K562 (cell line): ENCODE results near the gene SLC49A4. TPM values are rescaled to one million over a fixed set of nuclear protein-coding genes. Genes with fewer than 3 reads are reported as not detected.

Experiments used
- ATAC-seq: fragments of 200-7000 bp; cut with Tn5 transposase; 3 replicates; pipeline ENCODE4 v1.9.1; 2020; ENCODE audit warnings: moderate library complexity
- BruUV-seq: library from RNA; stranded (reverse); fragments of 400-500 nt; replicated peaks from 2 replicates; lab custom pipeline; 2021; lab: Mats Ljungman, UMichigan
- CTCF ChIA-PET: fragments of 300-600 bp; formaldehyde crosslinking; extraction: SDS; loops from one replicate; lab custom pipeline; 2021; ENCODE audit warnings: low intra/inter-chr PET ratio; lab: Yijun Ruan, JAX
- POLR2A ChIA-PET: fragments of 300-600, 350-650 bp; sonication (Branson Sonifier 250); formaldehyde crosslinking; extraction: SDS; loops from one replicate; lab custom pipeline; 2021; ENCODE audit warnings: antibody characterized with exemption, inconsistent platforms; lab: Yijun Ruan, JAX
- DNase-seq, 4 experiments: peaks; one replicate each; pipeline versions ENCODE4 v3.0.0 to v3.0.0-alpha.2; 2011 to 2018; ENCODE audit warnings: low spot score in 3 of 4, mixed read lengths in 3 of 4; ENCODE audit errors: extremely low read depth in 1 of 4
- FAIRE-seq: peaks from 2 replicates; lab custom pipeline; 2011; peaks lifted over from hg19 to GRCh38; lab: Jason Lieb, UNC
- H2AFZ ChIP-seq: 2 replicates; pipeline ENCODE4 v1.6.0; 2011; ENCODE audit warnings: low read depth, low read length, control low read depth, inconsistent platforms
- H3K27ac ChIP-seq: fragments of 200-600 bp; 3 replicates; pipeline ENCODE4 v1.8.0; 2011; ENCODE audit warnings: low read depth, mild to moderate bottlenecking, control low read depth, inconsistent platforms, low read length, moderate library complexity, mixed read lengths; ENCODE audit errors: extremely low read depth
- H3K27me3 ChIP-seq, 2 experiments: fragments of 300-600 bp in 1 of 2; 2 replicates in 1 of 2; 3 replicates in 1 of 2; pipeline versions ENCODE4 v1.6.0 to v1.8.0; 2011; ENCODE audit warnings: inconsistent platforms in 2 of 2, low read length in 2 of 2, mild to moderate bottlenecking in 1 of 2, mixed read lengths in 1 of 2, moderate library complexity in 1 of 2; ENCODE audit not compliant: control insufficient read depth in 2 of 2, insufficient read depth in 2 of 2
- H3K36me3 ChIP-seq: fragments of 300-600 bp; 3 replicates; pipeline ENCODE4 v1.8.0; 2011; ENCODE audit warnings: mild to moderate bottlenecking, low read length, inconsistent platforms; ENCODE audit not compliant: control insufficient read depth, insufficient read depth
- H3K4me1 ChIP-seq, 2 experiments: fragments of 200-600 bp in 1 of 2; replicated peaks in 1 of 2; 2 replicates in 1 of 2; 3 replicates in 1 of 2; pipeline versions ENCODE4 v1.5.1 to v1.8.0; 2011; ENCODE audit warnings: inconsistent platforms in 2 of 2, low read length in 2 of 2, mild to moderate bottlenecking in 1 of 2, mixed read lengths in 1 of 2, moderate library complexity in 1 of 2; ENCODE audit not compliant: control insufficient read depth in 2 of 2, insufficient read depth in 2 of 2
- H3K4me2 ChIP-seq: 2 replicates; pipeline ENCODE4 v1.6.1; 2011; ENCODE audit warnings: low read length, control low read depth, inconsistent platforms, mixed read lengths; ENCODE audit not compliant: insufficient read depth
- H3K4me3 ChIP-seq: fragments of 200-600 bp; sonication (generic), shearing (Covaris generic); 2 replicates; pipeline ENCODE4 v1.5.1; 2016; ENCODE audit warnings: control low read depth, inconsistent platforms
- H3K79me2 ChIP-seq: fragments of 200-600 bp; 3 replicates; pipeline ENCODE4 v1.8.0; 2011; ENCODE audit warnings: low read length, inconsistent platforms; ENCODE audit not compliant: control insufficient read depth, insufficient read depth
- H3K9ac ChIP-seq, 2 experiments: 2 replicates each; pipeline versions ENCODE4 v1.6.0 to v1.6.1; 2011; ENCODE audit warnings: low read depth in 2 of 2, low read length in 2 of 2, control low read depth in 1 of 2, inconsistent platforms in 1 of 2, mild to moderate bottlenecking in 1 of 2, mixed read lengths in 1 of 2; ENCODE audit not compliant: insufficient read depth in 1 of 2
- H3K9me1 ChIP-seq: one replicate; pipeline ENCODE4 v1.6.0; 2011; ENCODE audit warnings: inconsistent platforms, mild to moderate bottlenecking, low read length, moderate library complexity; ENCODE audit not compliant: control insufficient read depth, insufficient read depth
- H3K9me3 ChIP-seq: replicated peaks from 2 replicates; pipeline ENCODE4 v1.5.1; 2011; ENCODE audit warnings: low read depth, low read length, inconsistent platforms; ENCODE audit not compliant: control insufficient read depth, insufficient read depth
- H4K20me1 ChIP-seq: replicated peaks from 2 replicates; pipeline ENCODE4 v1.6.1; 2011; ENCODE audit warnings: low read length, inconsistent platforms, mixed read lengths; ENCODE audit not compliant: control insufficient read depth, insufficient read depth
- CHD4 ChIP-seq: fragments of 200-600 bp; sonication (generic); IDR thresholded peaks from 3 replicates; pipeline ENCODE4 v1.6.1; 2012; ENCODE audit warnings: low read depth, mild to moderate bottlenecking, mixed read lengths, low read length, inconsistent platforms; ENCODE audit not compliant: insufficient read depth, insufficient replicate concordance, poor library complexity, severe bottlenecking
- KLF16 ChIP-seq: IDR thresholded peaks from 2 replicates; pipeline ENCODE4 v1.6.1; 2016; ENCODE audit warnings: antibody characterized with exemption
- RBM17 ChIP-seq: fragments of 200-400 bp; formaldehyde crosslinking; IDR thresholded peaks from 2 replicates; pipeline ENCODE4 v1.6.1; 2017; ENCODE audit warnings: low read depth, mild to moderate bottlenecking, low read length, borderline replicate concordance
- SAP30 ChIP-seq: fragments of 200-600 bp; sonication (generic); IDR thresholded peaks from 2 replicates; pipeline ENCODE4 v1.6.1; 2012; ENCODE audit warnings: borderline replicate concordance, low read depth, mild to moderate bottlenecking, moderate library complexity, low read length, control low read depth, inconsistent platforms; ENCODE audit not compliant: insufficient read depth, poor library complexity, severe bottlenecking
- TAF15 ChIP-seq: fragments of 200-400 bp; formaldehyde crosslinking; IDR thresholded peaks from 2 replicates; pipeline ENCODE4 v1.6.1; 2017; ENCODE audit warnings: mild to moderate bottlenecking, low read depth, low read length, moderate library complexity
- ZNF143 ChIP-seq: sonication (generic); formaldehyde crosslinking; IDR thresholded peaks from 2 replicates; pipeline ENCODE4 v1.9.0; 2022; ENCODE audit warnings: mild to moderate bottlenecking, missing genetic modification reagents
- ZNF316 ChIP-seq: fragments of 450-650 bp; IDR thresholded peaks from 2 replicates; pipeline ENCODE4 v1.6.1; 2016
- ZNF398 ChIP-seq: fragments of 250-450 bp; sonication (Bioruptor Pico); IDR thresholded peaks from 2 replicates; pipeline ENCODE4 v1.8.0; 2021; ENCODE audit warnings: moderate library complexity, mild to moderate bottlenecking, inconsistent platforms
- WGBS: fragments of 100-300 bp; shearing (Covaris generic); methylation state at CpG from one replicate; pipeline ENCODE4 v1.1.6; 2016; ENCODE audit warnings: low coverage, mixed read lengths; ENCODE audit not compliant: insufficient coverage; ENCODE audit errors: missing lambda C conversion rate; 5-methylcytosine and 5-hydroxymethylcytosine counted together
- in situ Hi-C: fragments of 300-500 bp; cut with MboI; formaldehyde crosslinking; loops from 4 replicates; pipeline ENCODE4 v1.15.0; 2018; ENCODE audit warnings: inconsistent platforms, mixed read lengths
- intact Hi-C: fragments of 100-400 bp; cut with micrococcal nuclease; formaldehyde crosslinking; loops from 2 replicates; pipeline ENCODE4 v1.14.2; 2022
- polyA plus RNA-seq, 8 experiments: library from polyadenylated mRNA; depleted of rRNA in 4 of 8; stranded (reverse) in 5 of 8; unstranded in 3 of 8; fragments of >200 nt; fragmentation: Nextera tagmentation in 2 of 8; fragmentation: Illumina TruSeq in 1 of 8; extraction: Ambion mirVana in 2 of 8; extraction: Trizol in 1 of 8; gene quantifications; 2 replicates each; pipeline versions ENCODE4 v1.2.1 to v1.2.3, GENCODE V29; 2011 to 2014; ENCODE audit warnings: inconsistent platforms in 1 of 8, missing spikeins in 1 of 8
- total RNA-seq, 7 experiments: library from RNA; depleted of rRNA in 6 of 7; stranded (reverse); fragments of >200 nt in 6 of 7; fragmentation: Illumina TruSeq in 2 of 7; extraction: Trizol in 2 of 7; gene quantifications; 2 replicates each; pipeline versions ENCODE4 v1.2.1 to v1.2.3, GENCODE V29; 2011 to 2021; ENCODE audit warnings: low replicate concordance in 1 of 7

Gene SLC49A4
- total and polyA plus RNA-seq, 9 of the 15 experiments (the other 6 are each of a cell fraction or from before 2014, with no cell fraction given) = 0.15 to 1.3 (median 0.83) TPM

- Histone ChIP-seq H3K27me3 (peaks cover 16 to 80% of the 10 kb centered on the region in 2 experiments; a peak in 4 of 5 replicates), H2AFZ (no peak overlapping the region), H3K4me2 (no peak overlapping the region), H3K9me1 (no peaks in the 10 kb centered on the region), H3K4me3 (no peak overlapping the region), H3K79me2 (no peaks in the 10 kb centered on the region), H4K20me1 (no peaks in the 10 kb centered on the region), H3K9me3 (no peaks in the 10 kb centered on the region), H3K27ac (no peak overlapping the region), H3K36me3 (no peaks in the 10 kb centered on the region), H3K4me1 (peaks cover 0 to 9% of the 10 kb centered on the region in 2 experiments; a peak in 3 of 5 replicates), H3K9ac (no peak overlapping the region)
- ChIA-PET CTCF (no interaction called here), POLR2A (interaction anchor here (0.6 to 0.7 kb wide), 2 partner anchors 106 to 292 kb away, joined by 3 read pairs; no protein-coding TSS in a partner anchor)
- intact Hi-C loops = loop anchor here (10.0 kb wide), 1 partner anchor 171 kb away; no protein-coding TSS in a partner anchor
- in situ Hi-C loops = no loop called here
- no TSS peak for BruUV-seq
- ATAC-seq = no peak
- DNase-seq = no peak
- no peak for FAIRE-seq
- WGBS = 0% methylated on average over 1 of the region's 1 CpG
- TF ChIP-seq ZNF143 (no peak), TAF15 (no peak), ZNF316 (no peak), KLF16 (no peak), SAP30 (no peak), CHD4 (no peak), ZNF398 (no peak), RBM17 (no peak)
These were observed 130.9 kb downstream of the SLC49A4 start for GRCh38 chr3:122925756-122926155.
